Hematopoietic multipotent progenitor cell (in vitro differentiated cells): ENCODE data around the gene MAPK8IP2. TPM values are rescaled to one million over a fixed set of nuclear protein-coding genes. Genes with fewer than 3 reads are reported as not detected.
"Not testable (repeated sequence)": the region's sequence is repeated elsewhere in the genome, so short reads cannot be mapped to it uniquely, and the experiment has no call there.

Source experiments
- DNase-seq, 3 donors: peaks; one replicate each; pipeline ENCODE4 v3.0.0-alpha.2; 2011 to 2015; ENCODE audit warnings: low read depth in 2 of 3, low spot score in 2 of 3
- total RNA-seq: library from RNA; depleted of rRNA; stranded (reverse); fragments of >200 nt; gene quantifications from one replicate; pipeline ENCODE4 v1.2.3, GENCODE V29; 2012

Gene MAPK8IP2
- total RNA-seq, 1 donor, result 0.27 TPM

GRCh38 chr22:50597097-50597496, 3.5 kb upstream of the MAPK8IP2 start:
- no peak for DNase-seq

GRCh38 chr22:50599816-50600455, 657 bp upstream of the MAPK8IP2 start:
- peak; percentile 30 to 57 (median 51) for DNase-seq

DNA sequence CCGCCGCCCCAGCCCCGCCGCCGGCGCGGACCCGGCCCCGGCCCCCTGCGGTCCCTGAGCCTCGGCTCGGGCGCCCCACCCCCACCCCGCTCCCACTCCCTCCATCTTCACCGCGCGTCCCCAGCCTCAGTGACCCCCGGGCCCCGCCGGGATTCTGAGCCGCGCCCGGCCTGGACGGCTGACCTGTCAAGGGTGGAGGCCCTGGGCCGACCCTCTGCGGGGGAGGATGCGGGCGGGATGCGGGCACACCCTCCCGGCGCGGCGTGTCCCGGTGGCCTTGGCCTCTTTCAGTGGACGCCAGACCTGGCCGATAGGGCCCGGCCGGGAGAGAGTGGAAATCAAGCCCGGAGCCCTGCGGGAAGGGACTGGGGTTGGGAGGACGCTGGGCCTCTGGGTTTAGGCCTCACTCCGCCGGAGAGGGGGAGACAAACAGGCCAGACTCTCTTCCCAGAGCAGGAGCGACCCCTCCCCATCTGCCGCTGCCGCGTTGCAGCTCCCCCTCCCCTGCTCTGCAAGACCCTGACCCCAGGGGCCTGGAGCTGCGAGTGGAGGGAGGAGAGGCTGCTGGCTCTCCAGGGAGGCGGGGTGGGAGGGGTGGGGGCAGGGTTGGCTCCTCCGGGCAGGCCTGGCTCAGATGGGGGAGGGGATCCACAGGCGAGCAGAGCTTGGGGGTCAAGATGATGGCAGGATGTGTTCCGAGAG, 525 bp downstream of the MAPK8IP2 start:
- DNase-seq, result no peak

DNA sequence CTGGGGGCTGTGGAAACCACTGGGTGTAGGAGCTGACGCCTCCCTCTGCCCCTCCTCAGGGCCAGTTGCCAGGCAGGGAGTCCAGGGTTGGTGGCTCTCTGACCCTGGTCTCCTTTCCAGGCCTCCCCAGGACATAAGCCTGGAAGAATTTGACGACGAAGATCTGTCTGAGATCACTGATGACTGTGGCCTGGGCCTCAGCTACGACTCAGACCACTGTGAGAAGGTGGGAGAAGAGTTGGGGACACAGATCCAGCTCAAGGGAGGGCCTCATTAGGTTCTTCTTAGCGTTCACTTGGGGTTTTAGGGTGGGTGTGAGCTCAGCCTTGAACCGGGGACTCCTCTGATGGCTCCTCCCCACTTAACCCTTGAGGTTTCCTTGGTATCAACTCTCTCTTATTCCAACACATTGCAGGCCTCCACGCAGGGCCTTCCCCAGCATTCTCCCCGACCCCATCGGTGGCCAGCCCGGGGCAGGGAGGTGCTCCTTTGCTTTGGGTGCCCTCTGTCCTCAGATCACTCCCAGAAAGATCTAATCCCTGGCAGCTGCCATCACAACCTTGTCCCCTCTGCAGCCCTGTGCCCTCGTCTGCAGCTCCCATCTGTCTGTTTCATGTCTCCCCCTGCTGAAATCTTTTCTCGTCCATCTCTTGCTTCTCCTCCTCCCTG, 1.2 kb downstream of the MAPK8IP2 start:
- no peak for DNase-seq

GRCh38 chr22:50602338-50602700, 1.7 kb downstream of the MAPK8IP2 start:
- no peak for DNase-seq

DNA sequence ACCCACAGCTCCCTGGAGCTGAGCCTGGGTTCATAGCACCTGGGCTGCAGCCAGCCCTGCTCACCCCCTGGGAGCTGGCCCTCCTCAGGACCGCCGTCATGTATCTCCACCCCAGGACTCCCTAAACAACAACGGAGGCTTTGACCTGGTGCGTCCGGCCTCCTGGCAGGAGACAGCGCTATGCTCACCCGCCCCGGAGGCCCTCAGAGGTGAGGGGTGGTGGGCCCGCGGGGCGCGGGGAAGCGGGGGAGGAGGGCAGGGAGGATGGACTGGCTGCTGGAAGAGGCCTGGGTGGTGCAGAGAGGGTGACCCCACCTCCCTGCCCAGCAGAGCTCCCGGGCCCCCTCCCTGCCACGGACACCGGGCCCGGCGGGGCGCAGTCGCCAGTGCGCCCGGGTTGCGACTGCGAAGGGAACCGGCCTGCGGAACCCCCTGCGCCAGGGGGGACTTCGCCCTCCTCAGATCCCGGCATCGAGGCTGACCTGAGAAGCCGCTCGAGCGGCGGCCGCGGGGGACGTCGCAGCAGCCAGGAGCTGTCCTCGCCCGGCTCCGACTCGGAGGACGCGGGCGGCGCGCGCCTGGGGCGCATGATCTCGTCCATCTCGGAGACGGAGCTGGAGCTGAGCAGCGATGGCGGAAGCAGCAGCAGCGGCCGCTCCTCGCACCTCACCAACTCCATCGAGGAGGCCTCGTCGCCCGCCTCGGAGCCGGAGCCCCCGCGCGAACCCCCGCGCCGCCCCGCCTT, 3.1 kb downstream of the MAPK8IP2 start:
- DNase-seq, result no peak

DNA sequence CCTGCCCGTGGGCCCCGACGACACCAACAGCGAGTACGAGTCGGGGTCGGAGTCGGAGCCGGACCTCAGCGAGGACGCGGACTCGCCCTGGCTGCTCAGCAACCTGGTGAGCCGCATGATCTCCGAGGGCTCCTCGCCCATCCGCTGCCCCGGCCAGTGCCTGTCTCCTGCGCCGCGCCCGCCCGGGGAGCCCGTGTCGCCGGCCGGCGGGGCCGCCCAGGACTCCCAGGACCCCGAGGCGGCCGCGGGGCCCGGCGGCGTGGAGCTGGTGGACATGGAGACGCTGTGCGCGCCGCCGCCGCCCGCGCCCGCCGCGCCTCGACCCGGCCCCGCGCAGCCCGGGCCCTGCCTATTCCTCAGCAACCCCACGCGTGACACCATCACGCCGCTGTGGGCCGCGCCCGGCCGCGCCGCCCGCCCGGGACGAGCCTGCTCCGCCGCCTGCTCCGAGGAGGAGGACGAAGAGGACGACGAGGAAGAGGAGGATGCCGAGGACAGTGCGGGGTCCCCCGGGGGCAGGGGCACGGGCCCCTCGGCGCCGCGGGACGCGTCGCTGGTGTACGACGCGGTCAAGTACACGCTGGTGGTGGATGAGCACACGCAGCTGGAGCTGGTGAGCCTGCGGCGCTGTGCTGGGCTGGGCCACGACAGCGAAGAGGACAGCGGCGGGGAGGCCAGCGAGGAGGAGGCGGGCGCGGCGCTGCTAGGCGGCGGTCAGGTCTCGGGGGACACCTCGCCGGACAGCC, 3.8 kb downstream of the MAPK8IP2 start:
- no peak for DNase-seq

DNA sequence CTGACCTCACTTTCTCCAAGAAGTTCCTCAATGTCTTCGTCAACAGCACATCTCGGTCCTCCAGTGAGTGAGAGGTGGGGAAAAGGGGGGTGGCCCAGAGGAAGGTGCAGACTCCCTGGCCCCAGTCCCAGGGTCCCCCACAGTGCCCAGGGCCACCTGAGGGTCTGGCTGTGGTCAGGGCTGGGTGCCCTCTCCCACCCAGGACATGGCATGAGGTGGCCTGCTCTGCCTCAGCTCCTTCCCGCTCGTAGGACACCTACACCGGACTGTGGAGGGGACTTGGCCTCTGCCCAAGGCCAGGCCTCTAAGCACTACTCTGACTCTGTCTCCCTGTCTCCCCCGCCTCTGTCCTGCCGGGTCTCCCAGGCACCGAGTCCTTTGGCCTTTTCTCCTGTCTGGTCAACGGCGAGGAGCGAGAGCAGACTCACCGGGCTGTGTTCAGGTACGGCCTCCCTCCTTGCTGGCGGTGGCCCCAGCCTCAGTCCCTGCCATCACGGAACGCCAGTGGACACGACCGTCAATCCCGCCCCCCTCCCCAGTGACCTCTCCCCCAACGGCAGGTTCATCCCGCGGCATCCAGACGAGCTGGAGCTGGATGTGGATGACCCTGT, 4.5 kb downstream of the MAPK8IP2 start:
- DNase-seq, result no peak

- no peak for DNase-seq
Measured at GRCh38 chr22:50605613-50606074, 5.1 kb downstream of the MAPK8IP2 start.

DNA sequence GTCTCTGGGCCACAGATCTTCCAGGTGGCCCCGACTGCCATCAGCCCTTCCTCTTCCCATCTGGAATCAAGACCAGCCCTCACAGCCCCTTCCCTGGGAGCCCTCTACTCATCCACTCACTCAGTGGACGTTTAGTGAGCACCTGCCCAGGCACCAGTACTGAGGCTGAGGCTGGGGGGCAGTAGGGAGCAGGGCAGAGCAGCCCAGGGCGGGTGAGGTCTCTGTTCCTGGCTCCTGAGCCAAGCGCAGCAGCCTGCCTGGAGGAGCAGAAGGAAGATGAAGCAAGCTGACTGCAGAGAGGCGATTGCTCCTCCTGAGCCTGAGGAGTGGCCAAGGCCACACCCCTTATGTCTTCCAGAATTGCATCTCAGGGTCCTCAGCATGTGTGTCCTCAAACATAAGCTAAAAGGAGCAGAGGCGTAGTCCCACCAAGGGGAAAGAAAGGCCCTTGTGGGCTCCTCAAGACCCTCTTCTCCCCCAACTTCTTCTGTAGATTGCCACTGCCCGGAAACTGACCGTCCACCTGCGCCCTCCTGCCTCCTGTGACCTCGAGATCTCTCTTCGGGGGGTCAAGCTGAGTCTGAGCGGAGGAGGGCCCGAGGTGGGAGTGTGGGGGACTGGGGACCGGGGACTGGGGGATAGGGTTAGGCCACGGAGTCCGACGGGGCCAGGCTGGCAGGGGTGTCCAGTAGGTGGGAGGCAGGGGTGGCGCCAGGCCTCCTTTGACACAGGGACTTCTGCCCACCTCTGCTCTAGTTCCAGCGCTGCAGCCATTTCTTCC, 5.8 kb downstream of the MAPK8IP2 start:
- no peak for DNase-seq

- DNase-seq, result no peak
Measured at GRCh38 chr22:50606946-50607658, 6.5 kb downstream of the MAPK8IP2 start.

- DNase-seq, result no peak
Measured at GRCh38 chr22:50607659-50608020, 7.0 kb downstream of the MAPK8IP2 start.

GRCh38 chr22:50608058-50608840, 7.7 kb downstream of the MAPK8IP2 start:
- not testable (repeated sequence) for DNase-seq

GRCh38 chr22:50608996-50609395, 8.4 kb downstream of the MAPK8IP2 start:
- no peak for DNase-seq

- DNase-seq, result no peak
Measured at GRCh38 chr22:50609599-50609998, 9.0 kb downstream of the MAPK8IP2 start.

DNA sequence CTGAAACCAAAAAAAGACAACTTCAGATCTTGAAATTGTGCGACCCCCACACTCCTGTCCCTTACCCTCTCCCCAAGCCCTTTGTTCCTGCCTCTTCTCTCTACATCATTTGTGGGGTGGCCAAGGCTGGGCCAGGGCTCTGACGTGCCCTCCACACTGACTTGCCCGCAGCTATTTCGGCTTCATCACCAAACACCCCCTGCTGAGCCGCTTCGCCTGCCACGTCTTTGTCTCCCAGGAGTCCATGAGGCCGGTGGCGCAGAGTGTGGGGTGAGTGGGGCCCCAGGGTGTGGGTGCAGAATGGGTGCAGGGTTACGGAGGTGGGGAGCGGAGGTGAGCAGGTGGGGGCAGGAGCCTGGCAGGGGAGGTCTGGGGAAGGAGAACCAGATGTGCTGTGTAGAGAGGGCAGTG, 9.5 kb downstream of the MAPK8IP2 start:
- DNase-seq, result no peak

DNA sequence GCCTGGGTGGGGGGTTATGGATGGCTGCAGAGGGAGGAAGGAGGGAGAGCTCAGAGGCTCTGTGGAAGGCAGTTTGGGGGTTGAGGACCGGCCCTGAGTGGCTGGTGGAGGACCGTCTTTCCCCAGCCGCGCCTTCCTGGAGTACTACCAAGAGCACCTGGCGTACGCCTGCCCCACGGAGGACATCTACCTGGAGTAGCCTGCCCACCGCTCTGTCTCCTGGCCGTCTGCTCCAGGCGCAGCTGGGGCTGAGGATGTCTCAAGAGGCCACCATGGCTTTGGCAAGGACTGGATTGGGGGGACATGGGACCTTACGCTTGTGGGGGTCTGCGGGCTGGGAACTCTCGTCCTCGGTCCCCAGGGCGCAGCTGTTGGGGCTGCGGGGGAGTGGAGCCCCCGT, 10.0 kb downstream of the MAPK8IP2 start:
- DNase-seq, result no peak
